Peyer's patch (tissue), 4 donors: ENCODE measurements around the gene TMEM63B. TPM values are rescaled to one million over a fixed set of nuclear protein-coding genes. Genes with fewer than 3 reads are reported as not detected.
"Not testable (repeated sequence)": the region's sequence is repeated elsewhere in the genome, so short reads cannot be mapped to it uniquely, and the experiment has no call there.

Experiments
- DNase-seq, 3 donors: peaks; one replicate each; pipeline ENCODE4 v3.0.0-alpha.2; 2017 to 2019
- H3K27ac ChIP-seq, 4 donors: fragments of 200-600 bp; sonication (generic); one replicate each; pipeline ENCODE4 v1.5.1; 2016 to 2019
- H3K27me3 ChIP-seq, 2 donors: fragments of 200-600 bp; sonication (generic); one replicate each; pipeline ENCODE4 v1.5.1; 2019
- H3K36me3 ChIP-seq, 3 donors: fragments of 200-600 bp; sonication (generic); one replicate each; pipeline ENCODE4 v1.5.1; 2016 to 2019
- H3K4me1 ChIP-seq, 4 donors: fragments of 200-600 bp; sonication (generic); one replicate each; pipeline ENCODE4 v1.5.1; 2016 to 2019
- H3K4me3 ChIP-seq, 4 donors: fragments of 200-600 bp; sonication (generic); 1 replicate in 3 of 4; 2 replicates in 1 of 4; pipeline ENCODE4 v1.5.1; 2016 to 2019; ENCODE audit warnings: mild to moderate bottlenecking in 1 of 4
- H3K9me3 ChIP-seq, 4 donors: fragments of 200-600 bp; sonication (generic); one replicate each; pipeline ENCODE4 v1.5.1; 2016 to 2019; ENCODE audit warnings: mild to moderate bottlenecking in 1 of 4
- POLR2A ChIP-seq, 2 donors: fragments of 450-650 bp; IDR thresholded peaks; one replicate each; pipeline ENCODE4 v1.5.1; 2017; ENCODE audit warnings: antibody characterized with exemption in 2 of 2, mild to moderate bottlenecking in 2 of 2, moderate library complexity in 2 of 2
- total RNA-seq, 4 donors: library from RNA; depleted of rRNA; stranded (reverse); fragments of >200 nt; gene quantifications; one replicate each; pipeline ENCODE4 v1.1.0, GENCODE V29; 2016
- TF ChIP-seq, protein P1 (sequence below), 6 experiments: fragments of 450-650 bp in 4 of 6; fragments of 200-600 bp in 2 of 6; sonication (generic) in 1 of 6; IDR thresholded peaks; one replicate each; pipeline ENCODE4 v1.5.1; 2017 to 2019; ENCODE audit warnings: antibody characterized with exemption in 6 of 6, mild to moderate bottlenecking in 3 of 6, moderate library complexity in 1 of 6

TMEM63B gene
- total RNA-seq, 4 donors from 2014 or later = 56.9 to 92.1 (median 81.9) TPM

DNA sequence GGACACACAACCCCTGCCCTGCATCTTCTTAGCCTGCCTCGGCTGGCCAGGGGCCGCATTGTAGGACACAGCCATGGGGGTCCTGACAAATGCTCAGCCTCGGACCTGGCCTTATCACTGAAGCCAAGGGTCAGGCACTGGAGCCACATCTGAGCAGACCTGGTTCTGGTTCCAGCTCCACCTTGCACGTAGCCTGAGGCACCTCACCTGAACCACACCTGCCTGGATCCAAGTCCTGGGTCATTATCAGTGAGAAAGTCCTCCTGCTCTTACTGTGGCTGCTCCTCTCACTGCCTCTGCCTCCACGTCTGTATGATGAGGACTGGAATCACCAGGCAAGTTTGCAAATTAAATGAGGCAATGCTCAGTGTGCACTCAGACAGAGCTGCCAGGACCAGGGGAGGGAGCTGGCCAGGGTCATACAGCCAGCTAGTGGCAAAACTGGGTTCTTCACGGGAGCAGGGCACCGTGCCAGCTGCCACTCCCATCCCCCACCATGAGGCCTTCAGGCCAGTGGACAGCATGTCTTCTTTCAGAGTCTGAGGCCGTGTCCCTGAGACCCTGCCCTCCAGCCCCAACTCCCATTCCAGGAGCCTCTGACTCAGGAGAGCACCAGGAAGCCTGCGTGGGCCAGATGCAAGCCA is 40.3 kb upstream of the TMEM63B start:
- Histone ChIP-seq H3K4me1 (peaks cover 0 to 11% (median 0%) of the 10 kb centered on the region in 4 donors), H3K27me3 (no peaks in the 10 kb centered on the region), H3K9me3 (no peaks in the 10 kb centered on the region), H3K36me3 (no peaks in the 10 kb centered on the region), H3K27ac (peak overlapping the region in 2 of 4 donors; percentile 45 to 51), H3K4me3 (no peak overlapping the region)
- no peak for TF ChIP-seq POLR2A (IDR thresholded peaks at IDR 0.05)
- TF ChIP-seq, protein P1, sequence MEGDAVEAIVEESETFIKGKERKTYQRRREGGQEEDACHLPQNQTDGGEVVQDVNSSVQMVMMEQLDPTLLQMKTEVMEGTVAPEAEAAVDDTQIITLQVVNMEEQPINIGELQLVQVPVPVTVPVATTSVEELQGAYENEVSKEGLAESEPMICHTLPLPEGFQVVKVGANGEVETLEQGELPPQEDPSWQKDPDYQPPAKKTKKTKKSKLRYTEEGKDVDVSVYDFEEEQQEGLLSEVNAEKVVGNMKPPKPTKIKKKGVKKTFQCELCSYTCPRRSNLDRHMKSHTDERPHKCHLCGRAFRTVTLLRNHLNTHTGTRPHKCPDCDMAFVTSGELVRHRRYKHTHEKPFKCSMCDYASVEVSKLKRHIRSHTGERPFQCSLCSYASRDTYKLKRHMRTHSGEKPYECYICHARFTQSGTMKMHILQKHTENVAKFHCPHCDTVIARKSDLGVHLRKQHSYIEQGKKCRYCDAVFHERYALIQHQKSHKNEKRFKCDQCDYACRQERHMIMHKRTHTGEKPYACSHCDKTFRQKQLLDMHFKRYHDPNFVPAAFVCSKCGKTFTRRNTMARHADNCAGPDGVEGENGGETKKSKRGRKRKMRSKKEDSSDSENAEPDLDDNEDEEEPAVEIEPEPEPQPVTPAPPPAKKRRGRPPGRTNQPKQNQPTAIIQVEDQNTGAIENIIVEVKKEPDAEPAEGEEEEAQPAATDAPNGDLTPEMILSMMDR (IDR thresholded peaks at IDR 0.05) = no peak
- peak in 2 of 3 donors; percentile 57 to 72 for DNase-seq

DNA sequence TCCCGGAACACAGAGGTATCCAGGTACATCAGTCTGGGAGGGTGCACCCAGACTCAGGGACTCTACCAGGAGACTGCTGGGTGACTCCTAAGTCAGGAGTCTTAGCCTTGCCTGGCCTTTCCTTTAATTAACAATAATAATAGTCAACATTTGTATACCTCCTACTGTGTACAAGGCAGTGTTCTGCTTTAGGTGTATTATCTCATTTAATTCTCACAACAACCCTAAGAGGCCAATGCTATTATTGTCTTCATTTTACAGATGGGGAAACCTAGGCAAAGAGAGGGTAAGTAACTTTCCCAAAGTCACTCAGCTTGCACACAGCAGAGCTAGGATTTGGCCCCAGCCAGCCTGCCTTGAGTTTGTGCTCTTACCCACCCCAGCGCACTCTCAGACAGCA is 39.7 kb upstream of the TMEM63B start:
- Histone ChIP-seq H3K27ac (peak overlapping the region in 2 of 4 donors; percentile 45 to 51), H3K9me3 (no peaks in the 10 kb centered on the region), H3K4me1 (peaks cover 0 to 11% (median 0%) of the 10 kb centered on the region in 4 donors), H3K4me3 (no peak overlapping the region), H3K36me3 (no peaks in the 10 kb centered on the region), H3K27me3 (no peaks in the 10 kb centered on the region)
- TF ChIP-seq, protein P1 (IDR thresholded peaks at IDR 0.05) = no peak
- TF ChIP-seq POLR2A (IDR thresholded peaks at IDR 0.05) = no peak
- no peak for DNase-seq

DNA sequence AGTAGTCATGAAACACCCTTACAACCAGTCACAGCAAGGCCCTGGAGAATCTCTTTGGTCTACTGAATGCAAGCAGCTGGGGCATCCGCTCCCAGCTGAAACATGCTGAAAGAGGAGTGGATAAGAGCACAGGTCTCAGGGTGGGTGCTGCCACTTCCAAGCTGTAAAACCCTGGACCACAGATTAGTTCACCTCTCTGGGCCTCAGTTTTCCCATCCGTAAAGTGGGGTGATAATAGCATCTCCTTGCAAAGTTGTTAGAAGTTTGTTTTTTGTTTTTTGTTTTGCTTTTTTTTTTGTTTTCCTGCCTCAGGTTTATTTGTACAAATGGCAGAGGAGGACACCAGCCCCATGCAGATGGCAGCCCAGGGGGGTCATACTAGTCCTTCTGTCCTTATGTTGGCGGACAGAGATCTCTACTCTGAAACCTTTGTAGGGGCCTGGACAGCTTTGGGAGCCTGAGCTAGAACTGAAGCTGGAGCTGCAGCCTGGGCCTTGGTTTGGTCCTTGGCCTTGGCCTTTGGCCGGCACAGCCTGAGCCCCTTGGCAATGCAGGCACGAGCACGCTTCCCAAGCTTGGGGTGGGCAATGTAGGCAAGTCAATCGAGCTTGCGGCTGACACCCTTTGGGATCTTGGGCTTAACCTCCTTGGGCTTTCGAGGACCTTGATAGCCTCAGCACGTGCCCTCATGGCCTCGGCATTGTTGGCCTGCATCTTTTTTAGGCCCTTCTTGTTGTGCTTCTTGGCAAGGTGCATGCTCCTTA is 38.3 kb upstream of the TMEM63B start:
- Histone ChIP-seq H3K4me3 (no peak overlapping the region), H3K27ac (no peak overlapping the region), H3K4me1 (peaks cover 0 to 13% (median 0%) of the 10 kb centered on the region in 4 donors), H3K36me3 (no peaks in the 10 kb centered on the region), H3K27me3 (no peaks in the 10 kb centered on the region), H3K9me3 (no peaks in the 10 kb centered on the region)
- TF ChIP-seq, protein P1 (IDR thresholded peaks at IDR 0.05) = no peak
- no peak for TF ChIP-seq POLR2A (IDR thresholded peaks at IDR 0.05)
- no peak for DNase-seq

DNA sequence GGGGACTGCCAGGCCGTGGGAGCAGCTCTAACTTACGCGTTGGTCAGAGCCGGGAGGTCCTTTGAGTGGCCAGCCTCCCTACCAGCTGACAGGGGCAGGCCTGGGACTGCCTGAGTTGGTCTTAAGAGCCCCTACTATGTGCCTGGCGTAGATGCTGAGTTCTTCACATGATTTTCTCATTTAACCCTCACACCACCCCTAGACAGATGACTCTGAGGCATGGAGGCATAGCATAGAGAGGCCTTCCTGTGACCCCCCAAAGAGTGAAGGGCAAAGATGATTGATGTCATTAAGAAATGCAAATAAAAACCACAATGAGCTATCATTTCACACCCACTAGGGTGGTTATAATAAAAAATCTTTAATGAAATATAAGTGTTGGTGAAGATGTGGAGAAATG is 36.9 kb upstream of the TMEM63B start:
- no peak for TF ChIP-seq POLR2A (IDR thresholded peaks at IDR 0.05)
- TF ChIP-seq, protein P1 (IDR thresholded peaks at IDR 0.05) = no peak

DNA sequence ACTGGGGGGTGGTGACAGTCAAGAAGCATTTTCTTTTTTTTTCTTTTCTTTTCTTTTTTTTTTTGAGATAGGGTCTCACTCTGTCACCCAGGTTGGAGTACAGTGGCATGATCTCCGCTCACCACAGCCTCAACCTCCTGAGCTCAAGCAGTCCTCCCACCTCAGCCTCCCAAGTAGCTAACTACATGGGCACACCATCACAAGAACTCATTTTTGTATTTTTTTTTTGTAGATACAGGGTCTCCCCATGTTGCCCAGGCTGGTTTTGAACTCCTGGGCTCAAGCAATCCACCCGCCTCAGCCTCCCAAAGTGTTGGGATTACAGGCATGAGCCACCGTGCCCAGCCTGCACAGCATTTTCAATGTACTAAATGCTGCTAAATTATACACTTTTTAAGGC is 36.0 kb upstream of the TMEM63B start:
- H3K27me3 ChIP-seq, H3K36me3 ChIP-seq, H3K4me3 ChIP-seq, DNase-seq, H3K9me3 ChIP-seq, H3K27ac ChIP-seq: not testable (repeated sequence)
- peaks cover 0 to 25% (median 0%) of the 10 kb centered on the region in 4 donors for H3K4me1 ChIP-seq

More for the DNA sequence above, 36.9 kb upstream of the TMEM63B start:
- H3K36me3 ChIP-seq = no peaks in the 10 kb centered on the region
- H3K4me1 ChIP-seq = peaks cover 0 to 25% (median 0%) of the 10 kb centered on the region in 4 donors
- no peak overlapping the region for H3K4me3 ChIP-seq
- H3K9me3 ChIP-seq = no peaks in the 10 kb centered on the region
- H3K27me3 ChIP-seq = no peaks in the 10 kb centered on the region
- H3K27ac ChIP-seq = no peak overlapping the region
- DNase-seq = no peak
